CD14-positive monocyte (primary cell): ENCODE results near the gene SAMD13. TPM values are rescaled to one million over a fixed set of nuclear protein-coding genes. Genes with fewer than 3 reads are reported as not detected.

Experiments
- DNase-seq, 3 donors: peaks; one replicate each; pipeline ENCODE4 v3.0.0-alpha.2; 2011 to 2022
- H2AFZ ChIP-seq: 2 replicates; pipeline ENCODE4 v1.6.0; 2012; ENCODE audit warnings: mild to moderate bottlenecking, low read depth, low read length, inconsistent platforms; ENCODE audit not compliant: insufficient read depth, poor library complexity, severe bottlenecking
- H3K27ac ChIP-seq, 2 donors: 1 replicate in 1 of 2; 2 replicates in 1 of 2; pipeline ENCODE4 v1.5.1; 2012 to 2013; ENCODE audit warnings: low read length in 2 of 2, control low read depth in 1 of 2, inconsistent platforms in 1 of 2, low read depth in 1 of 2, mild to moderate bottlenecking in 1 of 2
- H3K27me3 ChIP-seq, 2 donors: one replicate each; pipeline versions ENCODE4 v1.6.0 to v1.6.1; 2011 to 2013; ENCODE audit warnings: low read length in 2 of 2; ENCODE audit not compliant: control insufficient read depth in 2 of 2, insufficient read depth in 2 of 2
- H3K36me3 ChIP-seq, 2 donors: replicated peaks in 1 of 2; 1 replicate in 1 of 2; 2 replicates in 1 of 2; pipeline versions ENCODE4 v1.5.1 to v1.6.1; 2012 to 2013; ENCODE audit warnings: low read length in 2 of 2, control low read depth in 1 of 2, inconsistent platforms in 1 of 2, mild to moderate bottlenecking in 1 of 2; ENCODE audit not compliant: insufficient read depth in 2 of 2, control insufficient read depth in 1 of 2
- H3K4me1 ChIP-seq, 2 donors: 1 replicate in 1 of 2; 2 replicates in 1 of 2; pipeline versions ENCODE4 v1.5.1 to v1.6.1; 2012 to 2013; ENCODE audit warnings: low read length in 2 of 2, control low read depth in 1 of 2, inconsistent platforms in 1 of 2, mild to moderate bottlenecking in 1 of 2, moderate library complexity in 1 of 2; ENCODE audit not compliant: insufficient read depth in 2 of 2, control insufficient read depth in 1 of 2
- H3K4me2 ChIP-seq: replicated peaks from 2 replicates; pipeline ENCODE3; 2012; ENCODE audit warnings: low read length, moderate library complexity, mild to moderate bottlenecking; ENCODE audit not compliant: poor library complexity, severe bottlenecking; ENCODE audit errors: extremely low read depth
- H3K4me3 ChIP-seq, 3 experiments: fragments of 200-600 bp in 1 of 3; sonication (generic) in 1 of 3; replicated peaks in 1 of 3; 1 replicate in 2 of 3; 2 replicates in 1 of 3; pipeline ENCODE4 v1.5.1; 2011 to 2013; ENCODE audit warnings: low read length in 3 of 3, mild to moderate bottlenecking in 3 of 3, control low read depth in 2 of 3, low read depth in 2 of 3, inconsistent platforms in 1 of 3, moderate library complexity in 1 of 3
- H3K79me2 ChIP-seq: 2 replicates; pipeline ENCODE4 v1.6.0; 2012; ENCODE audit warnings: mild to moderate bottlenecking, control low read depth, inconsistent platforms, low read length, moderate library complexity; ENCODE audit not compliant: insufficient read depth
- H3K9ac ChIP-seq: 2 replicates; pipeline ENCODE4 v1.6.0; 2017; ENCODE audit warnings: low read length, mild to moderate bottlenecking; ENCODE audit not compliant: insufficient read depth, poor library complexity, severe bottlenecking
- H3K9me3 ChIP-seq, 2 donors: replicated peaks in 1 of 2; 1 replicate in 1 of 2; 2 replicates in 1 of 2; pipeline versions ENCODE4 v1.5.1 to v1.6.1; 2012 to 2013; ENCODE audit warnings: low read length in 2 of 2, control low read depth in 1 of 2; ENCODE audit not compliant: control insufficient read depth in 1 of 2, insufficient read depth in 1 of 2
- H4K20me1 ChIP-seq: 2 replicates; pipeline ENCODE4 v1.6.0; 2012; ENCODE audit warnings: mild to moderate bottlenecking, low read length, control low read depth, moderate library complexity; ENCODE audit not compliant: insufficient read depth
- H3K27ac Mint-ChIP-seq, 7 donors: one replicate each; pipeline ENCODE4 v1.8.0; 2020; ENCODE audit warnings: mild to moderate bottlenecking in 7 of 7, mixed read lengths in 7 of 7, moderate library complexity in 6 of 7, inconsistent platforms in 2 of 7
- H3K27me3 Mint-ChIP-seq, 3 donors: one replicate each; pipeline ENCODE4 v1.8.0; 2021 to 2022; ENCODE audit warnings: low read depth in 3 of 3, mild to moderate bottlenecking in 3 of 3, mixed read lengths in 3 of 3, moderate library complexity in 3 of 3, inconsistent platforms in 1 of 3
- H3K36me3 Mint-ChIP-seq, 2 donors: one replicate each; pipeline ENCODE4 v1.8.0; 2020; ENCODE audit warnings: mixed read lengths in 2 of 2, inconsistent platforms in 1 of 2, mild to moderate bottlenecking in 1 of 2
- H3K4me1 Mint-ChIP-seq: one replicate; pipeline ENCODE4 v1.8.0; 2020; ENCODE audit warnings: mild to moderate bottlenecking, mixed read lengths
- H3K4me3 Mint-ChIP-seq, 2 donors: one replicate each; pipeline ENCODE4 v1.8.0; 2020; ENCODE audit warnings: mild to moderate bottlenecking in 2 of 2, mixed read lengths in 2 of 2, moderate library complexity in 1 of 2
- H3K9me3 Mint-ChIP-seq, 7 donors: one replicate each; pipeline ENCODE4 v1.8.0; 2020 to 2022; ENCODE audit warnings: mixed read lengths in 7 of 7, mild to moderate bottlenecking in 6 of 7, moderate library complexity in 6 of 7, inconsistent platforms in 2 of 7
- WGBS: methylation state at CpG from one replicate; pipeline ENCODE4 v1.1.5; 2013; ENCODE audit warnings: missing lambda C conversion rate; ENCODE audit not compliant: insufficient coverage; 5-methylcytosine and 5-hydroxymethylcytosine counted together
- intact Hi-C, 2 donors: fragments of 100-400 bp; cut with micrococcal nuclease; formaldehyde crosslinking; loops; one replicate each; pipeline versions ENCODE4 v1.15.0 to v1.15.1; 2023
- polyA plus RNA-seq, 3 donors: library from polyadenylated mRNA; depleted of rRNA in 1 of 3; unstranded in 2 of 3; stranded (reverse) in 1 of 3; fragments of 300-500 nt in 2 of 3; fragments of >200 nt in 1 of 3; fragmentation: Illumina TruSeq in 2 of 3; gene quantifications; 1 replicate in 2 of 3; 2 replicates in 1 of 3; pipeline ENCODE4 v1.2.3, GENCODE V29; 2012 to 2021
- TF ChIP-seq, protein P1 (sequence below): fragments of 200-600 bp; IDR thresholded peaks from one replicate; pipeline ENCODE4 v1.8.0; 2022; ENCODE audit warnings: antibody characterized with exemption, mild to moderate bottlenecking

The SAMD13 gene
- polyA plus RNA-seq, 3 donors, result 0.33 to 0.56 (median 0.39) TPM

- no peaks in the 10 kb centered on the region for H3K36me3 Mint-ChIP-seq
- peaks cover 0 to 4% (median 1%) of the 10 kb centered on the region in 7 donors for H3K9me3 Mint-ChIP-seq
- Histone ChIP-seq H4K20me1 (no peaks in the 10 kb centered on the region), H3K27me3 (no peaks in the 10 kb centered on the region), H3K36me3 (no peaks in the 10 kb centered on the region), H3K4me1 (no peaks in the 10 kb centered on the region), H3K4me3 (no peak overlapping the region), H3K9me3 (no peaks in the 10 kb centered on the region), H3K4me2 (no peak overlapping the region), H3K9ac (no peak overlapping the region), H3K79me2 (no peaks in the 10 kb centered on the region), H2AFZ (no peak overlapping the region), H3K27ac (no peak overlapping the region)
- WGBS, result 100% methylated on average over 1 of the region's 2 CpGs
- TF ChIP-seq, protein P1, sequence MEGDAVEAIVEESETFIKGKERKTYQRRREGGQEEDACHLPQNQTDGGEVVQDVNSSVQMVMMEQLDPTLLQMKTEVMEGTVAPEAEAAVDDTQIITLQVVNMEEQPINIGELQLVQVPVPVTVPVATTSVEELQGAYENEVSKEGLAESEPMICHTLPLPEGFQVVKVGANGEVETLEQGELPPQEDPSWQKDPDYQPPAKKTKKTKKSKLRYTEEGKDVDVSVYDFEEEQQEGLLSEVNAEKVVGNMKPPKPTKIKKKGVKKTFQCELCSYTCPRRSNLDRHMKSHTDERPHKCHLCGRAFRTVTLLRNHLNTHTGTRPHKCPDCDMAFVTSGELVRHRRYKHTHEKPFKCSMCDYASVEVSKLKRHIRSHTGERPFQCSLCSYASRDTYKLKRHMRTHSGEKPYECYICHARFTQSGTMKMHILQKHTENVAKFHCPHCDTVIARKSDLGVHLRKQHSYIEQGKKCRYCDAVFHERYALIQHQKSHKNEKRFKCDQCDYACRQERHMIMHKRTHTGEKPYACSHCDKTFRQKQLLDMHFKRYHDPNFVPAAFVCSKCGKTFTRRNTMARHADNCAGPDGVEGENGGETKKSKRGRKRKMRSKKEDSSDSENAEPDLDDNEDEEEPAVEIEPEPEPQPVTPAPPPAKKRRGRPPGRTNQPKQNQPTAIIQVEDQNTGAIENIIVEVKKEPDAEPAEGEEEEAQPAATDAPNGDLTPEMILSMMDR, result no peak
- peaks cover 0 to 3% (median 0%) of the 10 kb centered on the region in 3 donors for H3K27me3 Mint-ChIP-seq
- intact Hi-C loops, result no loop called here
- no peak overlapping the region for H3K27ac Mint-ChIP-seq
- no peak for DNase-seq
- H3K4me3 Mint-ChIP-seq, result no peak overlapping the region
- peaks cover 2% of the 10 kb centered on the region for H3K4me1 Mint-ChIP-seq
These were observed 42.1 kb upstream of the SAMD13 start for GRCh38 chr1:84259376-84259775.

DNA sequence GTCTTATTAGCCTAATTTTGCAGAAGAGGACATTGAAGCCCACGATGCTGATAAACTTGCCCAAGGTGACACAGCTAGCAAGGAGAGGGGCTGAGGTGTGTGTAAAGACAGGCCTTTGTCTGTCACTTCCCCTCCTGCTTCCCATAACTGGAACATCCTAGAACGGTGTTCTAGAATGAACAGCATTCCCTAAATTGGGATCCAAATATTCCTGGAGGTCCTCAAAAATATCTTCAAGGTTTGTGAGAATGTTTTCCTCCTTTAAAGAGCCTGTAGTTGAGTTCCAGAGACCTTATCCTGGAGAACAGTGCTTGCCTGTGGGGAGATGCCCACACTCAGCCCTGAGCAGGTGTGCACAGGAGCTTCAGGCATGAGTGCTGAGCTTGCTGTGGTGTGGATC lies 41.5 kb upstream of the SAMD13 start:
- no peak for DNase-seq

More for the DNA sequence above, 41.5 kb upstream of the SAMD13 start:
- H2AFZ ChIP-seq, result no peak overlapping the region
- TF ChIP-seq, protein P1, result no peak
- no peak overlapping the region for H3K9ac ChIP-seq
- Mint-ChIP-seq H3K4me1 (peaks cover 2% of the 10 kb centered on the region), H3K9me3 (peaks cover 0 to 4% (median 1%) of the 10 kb centered on the region in 7 donors), H3K4me3 (no peak overlapping the region), H3K27ac (no peak overlapping the region), H3K36me3 (no peaks in the 10 kb centered on the region), H3K27me3 (peaks cover 0 to 3% (median 2%) of the 10 kb centered on the region in 3 donors)
- no peaks in the 10 kb centered on the region for H3K79me2 ChIP-seq
- intact Hi-C loops, result no loop called here
- H3K4me1 ChIP-seq, result no peaks in the 10 kb centered on the region
- H3K36me3 ChIP-seq, result no peaks in the 10 kb centered on the region
- H3K4me2 ChIP-seq, result no peak overlapping the region
- no peaks in the 10 kb centered on the region for H3K9me3 ChIP-seq
- WGBS, result no CpG with 5 or more reads among the region's 2 CpGs
- no peak overlapping the region for H3K4me3 ChIP-seq
- no peaks in the 10 kb centered on the region for H4K20me1 ChIP-seq
- H3K27me3 ChIP-seq, result no peaks in the 10 kb centered on the region
- no peak overlapping the region for H3K27ac ChIP-seq
